Measurements from ENCODE around the gene C13orf46. TPM values are rescaled to one million over a fixed set of nuclear protein-coding genes. Genes with fewer than 3 reads are reported as not detected.

C13orf46 gene
- total RNA-seq, 1 experiment from 2014 or later: not detected

DNA sequence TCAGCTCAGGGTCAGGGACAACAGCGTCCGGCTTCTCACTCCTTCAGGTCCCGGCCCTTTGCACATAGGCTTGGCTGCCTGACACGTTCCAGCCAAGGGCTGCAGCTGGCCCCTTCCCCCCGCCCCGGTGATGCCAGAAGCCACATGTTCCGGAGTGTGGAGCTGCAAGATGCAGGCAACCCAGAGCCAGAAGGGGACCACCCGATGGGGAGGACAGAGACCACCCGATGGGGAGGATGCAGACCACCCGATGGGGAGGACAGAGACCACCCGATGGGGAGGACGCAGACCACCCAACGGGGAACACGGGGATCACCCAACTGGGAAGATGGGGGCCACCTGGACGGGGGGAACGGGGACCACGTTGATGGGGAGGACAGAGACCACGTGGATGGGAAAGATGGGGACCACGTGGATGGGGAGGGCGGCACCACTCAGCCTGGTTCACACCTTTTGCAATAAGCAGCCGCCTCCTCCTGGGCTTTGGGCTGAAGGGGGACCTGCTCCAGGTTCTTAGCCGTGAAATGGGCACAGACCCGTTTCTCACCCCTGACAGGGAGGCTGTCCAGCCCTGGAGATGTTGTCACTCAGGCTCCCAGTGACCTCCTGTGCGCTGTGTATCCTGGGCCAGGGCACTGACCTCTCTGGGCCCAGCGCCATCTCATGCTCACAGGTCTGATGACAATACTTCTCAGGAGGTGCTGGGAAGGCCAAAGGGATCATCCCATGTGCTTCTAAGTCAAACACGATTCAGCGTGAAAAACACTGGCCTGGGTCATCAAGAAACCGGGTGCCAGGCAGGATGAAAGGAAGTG, 34.5 kb downstream of the C13orf46 start:
- DNase-seq (ENCODE audit: low read depth): no peak

DNA sequence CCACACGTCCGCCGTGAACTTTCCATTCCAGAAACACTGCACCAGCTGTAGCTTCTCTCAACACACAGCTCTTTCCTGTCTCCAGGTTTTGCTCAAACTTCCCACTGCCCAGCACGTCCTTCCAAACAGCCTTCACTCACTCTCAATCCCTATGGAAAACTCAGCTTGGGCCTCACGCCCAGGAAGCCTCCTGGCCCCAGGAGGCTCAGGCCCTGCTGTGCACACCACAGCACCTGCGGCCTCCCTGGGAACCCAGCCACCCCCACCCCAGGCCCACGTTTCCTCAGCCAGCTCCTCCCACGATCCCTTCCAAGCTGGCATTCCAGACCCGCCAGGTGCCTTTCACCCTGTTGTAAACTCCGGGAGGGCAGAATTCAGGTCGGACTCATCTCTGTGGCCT, 35.2 kb downstream of the C13orf46 start:
- DNase-seq (ENCODE audit: low read depth): no peak

DNA sequence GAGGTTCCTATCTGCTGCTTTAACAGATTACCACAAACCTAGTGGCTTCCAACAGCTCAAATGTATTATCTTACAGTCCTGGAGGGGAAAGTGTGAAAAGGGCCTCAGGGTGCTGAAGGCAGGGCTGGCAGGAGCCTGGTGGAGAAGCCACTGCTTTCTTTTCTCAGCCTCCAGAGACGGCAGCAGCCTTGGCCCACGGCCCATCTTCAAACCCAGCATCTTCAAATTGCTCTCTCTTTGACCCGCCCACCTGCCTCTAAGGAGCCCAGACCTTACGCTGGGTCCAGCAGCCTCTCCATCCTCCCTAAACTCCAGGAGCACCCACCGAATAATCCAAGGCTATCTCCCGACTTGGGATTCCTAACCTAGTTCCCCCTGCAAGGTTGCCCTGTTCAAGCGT, 35.6 kb downstream of the C13orf46 start:
- peak; percentile 32 for DNase-seq (ENCODE audit: low read depth)

GRCh38 chr13:113937527-113938180, 36.2 kb downstream of the C13orf46 start:
- DNase-seq (ENCODE audit: low read depth): no peak

DNA sequence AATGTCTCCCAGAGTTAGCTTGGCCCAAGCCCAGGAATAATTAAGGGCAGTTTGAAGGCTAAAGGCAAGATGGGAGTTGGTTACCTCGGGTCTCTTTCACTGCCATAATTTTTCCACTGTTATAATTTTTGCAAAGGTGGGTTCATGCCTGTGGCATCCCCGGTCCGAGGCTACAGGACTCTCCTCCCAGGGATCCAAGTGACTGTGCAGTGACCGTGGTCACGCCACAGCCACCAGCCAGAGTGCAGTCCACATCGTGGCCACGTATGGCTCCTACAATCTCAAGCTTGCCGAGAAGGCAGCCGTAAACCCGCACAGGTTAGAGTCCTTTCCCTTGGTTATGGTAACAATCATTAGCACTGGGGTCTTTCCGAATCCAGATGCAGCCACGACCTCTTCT, 36.8 kb downstream of the C13orf46 start:
- no peak for DNase-seq (ENCODE audit: low read depth)

GRCh38 chr13:113936166-113936965, 37.5 kb downstream of the C13orf46 start:
- DNase-seq (ENCODE audit: low read depth): no peak

DNA sequence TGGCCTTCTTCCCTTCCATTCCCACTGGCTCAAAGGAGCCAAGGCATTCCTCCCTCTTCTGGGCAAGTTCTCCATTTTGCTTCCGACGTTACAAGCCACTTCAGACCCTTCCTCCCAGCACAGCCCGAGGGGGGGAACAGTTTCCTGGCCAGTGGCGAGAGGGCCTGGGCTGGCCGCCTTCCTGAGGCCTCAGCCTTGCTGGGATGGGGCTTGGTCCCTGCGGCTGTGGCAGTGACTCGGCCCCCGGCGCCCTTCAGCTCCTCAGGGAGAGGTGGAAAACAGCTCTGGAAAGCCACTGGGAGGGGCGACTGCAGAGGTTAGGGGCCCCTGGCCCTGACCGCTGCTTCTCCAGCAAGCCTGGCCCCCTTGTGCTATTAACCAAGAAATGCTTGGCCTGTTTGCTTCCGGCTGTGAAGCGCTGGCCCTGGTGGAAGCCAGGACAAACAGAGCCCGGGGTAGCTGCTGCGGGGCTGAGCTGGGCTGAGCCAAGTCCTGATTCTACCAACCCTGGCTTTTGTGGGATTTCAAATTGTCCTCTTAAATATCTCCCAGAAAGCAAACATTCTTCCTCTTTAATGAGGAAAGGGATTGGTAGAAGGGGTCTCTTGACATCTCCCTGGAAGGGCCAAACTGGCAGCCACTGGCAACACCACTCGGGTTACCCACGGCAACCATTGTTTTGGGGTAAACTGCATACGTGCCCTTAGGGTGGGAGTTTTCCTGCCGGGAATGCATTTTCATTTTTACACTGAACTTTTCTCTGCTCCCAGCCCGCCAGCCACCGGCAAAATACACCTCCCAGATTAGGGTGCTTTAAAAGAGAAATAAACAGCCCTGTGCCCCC, 38.7 kb downstream of the C13orf46 start:
- no peak for DNase-seq (ENCODE audit: low read depth)

DNA sequence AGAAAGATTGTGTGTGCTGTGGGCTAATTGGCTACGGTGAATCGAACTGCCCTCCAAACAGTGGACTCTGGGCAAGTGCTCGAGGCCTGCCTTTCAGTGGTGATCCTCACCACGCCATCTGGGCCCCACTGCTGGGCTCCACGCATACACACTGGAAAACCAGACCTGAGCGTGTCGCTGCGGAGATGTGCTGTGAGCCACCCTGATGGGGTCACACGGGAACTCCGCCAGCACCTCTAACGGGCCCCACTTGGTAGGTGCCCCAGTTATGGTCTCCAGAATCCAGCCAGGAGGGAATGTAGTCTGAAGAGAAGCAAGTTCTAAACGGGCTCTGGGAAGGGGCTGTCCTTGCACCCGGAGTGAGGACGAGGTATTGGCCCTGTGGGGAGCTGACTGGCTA, 39.3 kb downstream of the C13orf46 start:
- DNase-seq (ENCODE audit: low read depth): no peak

GRCh38 chr13:113933901-113934300, 40.0 kb downstream of the C13orf46 start:
- DNase-seq (ENCODE audit: low read depth): no peak

GRCh38 chr13:113931841-113932459, 41.9 kb downstream of the C13orf46 start:
- no peak for DNase-seq (ENCODE audit: low read depth)

DNA sequence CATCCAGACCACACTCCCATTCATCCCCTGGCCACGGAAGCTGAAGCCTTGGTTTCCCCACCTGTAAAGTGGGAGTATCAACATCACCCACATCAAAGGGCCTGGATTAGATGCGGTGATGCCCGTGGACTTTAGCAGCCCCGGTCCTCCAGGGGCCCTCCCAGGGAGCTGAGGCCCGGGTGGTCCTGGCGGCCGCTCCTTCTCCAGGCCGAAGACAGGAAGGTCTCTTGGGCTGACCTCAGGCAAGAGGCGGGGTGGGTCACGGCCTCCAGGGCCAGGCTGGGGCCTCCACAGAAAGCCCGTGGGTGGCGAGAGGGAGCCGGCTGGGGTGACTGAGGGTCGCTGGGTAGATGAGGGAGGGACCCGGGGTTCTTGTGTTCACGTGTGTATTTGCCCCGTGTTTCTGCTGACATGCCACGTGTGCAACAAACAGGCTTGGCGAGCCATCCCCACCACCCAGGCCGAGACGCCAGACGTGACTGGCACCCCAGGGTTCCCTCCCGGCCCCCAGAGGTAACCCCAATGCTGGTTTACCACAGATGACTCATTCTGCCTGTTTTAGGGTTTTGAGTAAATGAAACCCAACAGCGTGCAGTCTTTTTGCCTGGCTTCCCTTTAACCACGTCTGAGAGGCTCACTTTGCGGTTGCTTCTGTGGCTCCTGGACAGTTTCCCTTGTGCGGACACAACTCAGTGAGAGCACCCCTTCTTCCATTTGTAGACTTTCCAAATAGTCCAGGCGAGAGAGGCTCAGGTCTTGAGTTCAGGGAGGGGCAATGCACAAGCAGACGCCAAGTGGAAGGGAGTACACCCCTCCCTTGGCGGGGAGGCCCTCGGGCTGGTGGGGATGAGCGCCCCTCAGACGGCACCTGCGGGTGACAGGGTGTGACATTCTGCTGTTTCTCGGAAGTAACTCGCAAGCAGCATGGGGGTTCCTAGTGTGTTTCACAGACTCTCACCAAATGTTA, 42.9 kb downstream of the C13orf46 start:
- DNase-seq (ENCODE audit: low read depth): peak; percentile 66

- no peak for DNase-seq (ENCODE audit: low read depth)
These were observed 44.0 kb downstream of the C13orf46 start for GRCh38 chr13:113929628-113930615.

DNA sequence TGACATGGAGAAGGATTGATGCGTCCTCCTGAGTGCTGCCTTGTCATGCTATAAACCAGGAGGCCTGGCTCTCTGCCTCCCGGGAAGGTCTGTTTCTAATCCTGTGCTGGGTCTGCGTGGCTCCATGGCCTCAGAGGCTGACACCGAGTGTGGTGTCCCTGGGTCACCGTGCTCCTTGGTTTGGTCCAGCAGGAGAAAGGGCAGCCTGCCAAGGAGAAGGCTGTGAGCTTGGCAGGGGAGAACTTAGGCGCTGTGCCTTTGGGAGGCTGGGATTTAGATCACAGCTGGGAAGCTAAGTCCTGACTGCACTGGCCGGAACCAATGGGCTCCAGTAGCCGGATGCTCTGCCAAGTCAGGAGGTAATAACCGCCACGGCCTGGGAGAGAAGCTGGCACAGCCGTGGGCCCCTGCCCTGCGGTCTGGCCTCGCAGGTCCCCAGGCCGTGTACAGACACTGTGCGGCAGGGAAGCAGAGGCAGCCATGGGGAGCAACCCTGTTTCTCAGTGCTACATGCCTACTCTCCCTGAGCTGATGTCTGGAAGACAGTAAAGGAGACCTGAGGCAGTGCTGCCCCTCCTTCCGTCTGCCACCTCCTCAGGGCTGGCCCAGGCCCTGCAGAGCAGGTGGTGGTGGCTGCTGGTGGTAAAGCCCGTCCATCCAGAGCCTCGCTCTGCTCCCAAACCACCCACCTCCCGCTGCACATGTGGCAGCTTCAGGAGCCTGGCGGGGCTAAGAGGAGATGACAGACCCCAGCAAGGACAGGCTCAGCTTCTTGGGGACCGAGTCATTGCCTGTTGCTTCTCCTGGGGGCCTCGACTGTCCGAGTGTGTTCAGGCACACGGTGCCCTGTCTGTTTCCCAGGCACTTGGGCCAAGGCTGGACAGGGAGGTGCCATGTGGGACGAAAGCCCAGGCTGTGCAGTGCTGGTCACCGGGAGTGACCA, 44.9 kb downstream of the C13orf46 start:
- DNase-seq (ENCODE audit: low read depth): peak; percentile 98

GRCh38 chr13:113927661-113928581, 46.0 kb downstream of the C13orf46 start:
- peak; percentile 99 for DNase-seq (ENCODE audit: low read depth)

DNA sequence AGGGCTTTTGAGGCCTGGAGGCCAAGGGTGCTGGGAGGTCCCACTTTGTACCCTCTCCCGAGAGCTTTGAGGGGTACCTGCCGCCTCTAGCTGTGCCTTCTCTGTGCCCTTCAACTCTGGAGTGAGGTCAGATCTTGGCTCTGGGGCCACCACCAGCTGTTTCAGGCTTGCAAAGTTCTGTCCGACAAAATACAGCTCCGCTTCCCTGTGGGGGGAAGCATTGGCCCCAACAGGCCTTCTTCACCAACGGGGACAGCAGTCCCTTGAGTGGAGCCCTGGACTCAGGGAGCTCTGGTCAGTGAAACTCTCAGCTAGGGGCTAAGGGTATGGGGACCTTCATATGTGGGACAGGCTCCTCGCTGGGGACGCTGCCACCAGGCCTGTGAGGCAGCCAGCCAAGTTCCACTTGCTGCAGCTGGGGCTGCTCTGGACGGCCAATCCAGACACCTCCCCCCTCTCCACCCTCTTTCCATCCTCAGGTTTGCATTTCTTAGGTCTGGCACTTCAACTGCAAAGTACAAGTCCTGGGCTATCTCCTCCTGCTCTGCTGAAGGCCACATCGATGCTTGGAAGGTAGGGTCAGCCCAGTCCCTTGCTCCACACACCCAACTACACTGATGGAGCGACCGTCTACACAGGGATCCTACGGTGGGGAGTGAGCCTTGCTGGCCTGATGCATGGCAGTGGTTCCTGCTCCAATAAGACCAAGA, 46.8 kb downstream of the C13orf46 start:
- peak; percentile 42 for DNase-seq (ENCODE audit: low read depth)

GRCh38 chr13:113926301-113926761, 47.5 kb downstream of the C13orf46 start:
- DNase-seq (ENCODE audit: low read depth): no peak
